Epithelial cell of proximal tubule (primary cell): ENCODE measurements around the gene SFXN3. TPM values are rescaled to one million over a fixed set of nuclear protein-coding genes. Genes with fewer than 3 reads are reported as not detected.

Experiments
- DNase-seq: peaks from one replicate; pipeline ENCODE4 v3.0.0-alpha.2; 2011; ENCODE audit warnings: low read depth
- H3K4me3 ChIP-seq: 2 replicates; pipeline ENCODE4 v1.5.1; 2011; ENCODE audit warnings: low read depth, mild to moderate bottlenecking, low read length
- CTCF ChIP-seq: conservative IDR thresholded peaks from 2 replicates; pipeline ENCODE4 v1.5.1; 2012; ENCODE audit warnings: low read depth, mild to moderate bottlenecking, low read length
- total RNA-seq: library from RNA; depleted of rRNA; stranded (reverse); fragments of >200 nt; gene quantifications from 2 replicates; pipeline ENCODE4 v1.2.3, GENCODE V29; 2015

The SFXN3 gene
- total RNA-seq, 1 donor from 2014 or later: 47.6 TPM

GRCh38 chr10:101018118-101018599, 12.9 kb upstream of the SFXN3 start:
- no peak for DNase-seq
- H3K4me3 ChIP-seq: no peak overlapping the region
- no peak for TF ChIP-seq CTCF

- no peak overlapping the region for H3K4me3 ChIP-seq
- no peak for DNase-seq
- TF ChIP-seq CTCF: peak; percentile 78
Measured at GRCh38 chr10:101018600-101019439, 12.2 kb upstream of the SFXN3 start.

GRCh38 chr10:101019440-101019703, 11.7 kb upstream of the SFXN3 start:
- DNase-seq: no peak
- no peak for TF ChIP-seq CTCF
- no peak overlapping the region for H3K4me3 ChIP-seq

- no peak for TF ChIP-seq CTCF
- DNase-seq: no peak
Measured at GRCh38 chr10:101020427-101021075, 10.5 kb upstream of the SFXN3 start.

GRCh38 chr10:101021239-101021638, 9.8 kb upstream of the SFXN3 start:
- no peak for TF ChIP-seq CTCF
- DNase-seq: no peak
- no peak overlapping the region for H3K4me3 ChIP-seq

More at GRCh38 chr10:101020427-101021075, 10.5 kb upstream of the SFXN3 start:
- H3K4me3 ChIP-seq: no peak overlapping the region

- no peak for TF ChIP-seq CTCF
- DNase-seq: no peak
- no peak overlapping the region for H3K4me3 ChIP-seq
Measured at GRCh38 chr10:101021692-101022251, 9.3 kb upstream of the SFXN3 start.
